DOHH2 (cell line): ENCODE data around the gene ME3.

ENCODE experiments used
- EZH2phosphoT487 ChIP-seq: fragments of 200-600 bp; sonication (generic); IDR thresholded peaks from 2 replicates; pipeline ENCODE4 v1.6.1; 2017; ENCODE audit warnings: borderline replicate concordance, mild to moderate bottlenecking, antibody characterized with exemption, low read length, moderate library complexity, mixed read lengths
- TF ChIP-seq, protein P1 (sequence below): fragments of 200-600 bp; sonication (generic); IDR thresholded peaks from one replicate; pipeline ENCODE4 v1.5.1; 2014; ENCODE audit warnings: antibody characterized with exemption, mild to moderate bottlenecking, low read depth, low read length; ENCODE audit not compliant: poor library complexity, severe bottlenecking

- TF ChIP-seq, protein P1, sequence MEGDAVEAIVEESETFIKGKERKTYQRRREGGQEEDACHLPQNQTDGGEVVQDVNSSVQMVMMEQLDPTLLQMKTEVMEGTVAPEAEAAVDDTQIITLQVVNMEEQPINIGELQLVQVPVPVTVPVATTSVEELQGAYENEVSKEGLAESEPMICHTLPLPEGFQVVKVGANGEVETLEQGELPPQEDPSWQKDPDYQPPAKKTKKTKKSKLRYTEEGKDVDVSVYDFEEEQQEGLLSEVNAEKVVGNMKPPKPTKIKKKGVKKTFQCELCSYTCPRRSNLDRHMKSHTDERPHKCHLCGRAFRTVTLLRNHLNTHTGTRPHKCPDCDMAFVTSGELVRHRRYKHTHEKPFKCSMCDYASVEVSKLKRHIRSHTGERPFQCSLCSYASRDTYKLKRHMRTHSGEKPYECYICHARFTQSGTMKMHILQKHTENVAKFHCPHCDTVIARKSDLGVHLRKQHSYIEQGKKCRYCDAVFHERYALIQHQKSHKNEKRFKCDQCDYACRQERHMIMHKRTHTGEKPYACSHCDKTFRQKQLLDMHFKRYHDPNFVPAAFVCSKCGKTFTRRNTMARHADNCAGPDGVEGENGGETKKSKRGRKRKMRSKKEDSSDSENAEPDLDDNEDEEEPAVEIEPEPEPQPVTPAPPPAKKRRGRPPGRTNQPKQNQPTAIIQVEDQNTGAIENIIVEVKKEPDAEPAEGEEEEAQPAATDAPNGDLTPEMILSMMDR, result no peak
- no peak for TF ChIP-seq EZH2phosphoT487
Measured at GRCh38 chr11:86440843-86441242, 231.6 kb downstream of the ME3 start.
